Measurements from ENCODE around the gene FNDC3B.
"Not testable (repeated sequence)": the region's sequence is repeated elsewhere in the genome, so short reads cannot be mapped to it uniquely, and the experiment has no call there.

The FNDC3B gene

DNA sequence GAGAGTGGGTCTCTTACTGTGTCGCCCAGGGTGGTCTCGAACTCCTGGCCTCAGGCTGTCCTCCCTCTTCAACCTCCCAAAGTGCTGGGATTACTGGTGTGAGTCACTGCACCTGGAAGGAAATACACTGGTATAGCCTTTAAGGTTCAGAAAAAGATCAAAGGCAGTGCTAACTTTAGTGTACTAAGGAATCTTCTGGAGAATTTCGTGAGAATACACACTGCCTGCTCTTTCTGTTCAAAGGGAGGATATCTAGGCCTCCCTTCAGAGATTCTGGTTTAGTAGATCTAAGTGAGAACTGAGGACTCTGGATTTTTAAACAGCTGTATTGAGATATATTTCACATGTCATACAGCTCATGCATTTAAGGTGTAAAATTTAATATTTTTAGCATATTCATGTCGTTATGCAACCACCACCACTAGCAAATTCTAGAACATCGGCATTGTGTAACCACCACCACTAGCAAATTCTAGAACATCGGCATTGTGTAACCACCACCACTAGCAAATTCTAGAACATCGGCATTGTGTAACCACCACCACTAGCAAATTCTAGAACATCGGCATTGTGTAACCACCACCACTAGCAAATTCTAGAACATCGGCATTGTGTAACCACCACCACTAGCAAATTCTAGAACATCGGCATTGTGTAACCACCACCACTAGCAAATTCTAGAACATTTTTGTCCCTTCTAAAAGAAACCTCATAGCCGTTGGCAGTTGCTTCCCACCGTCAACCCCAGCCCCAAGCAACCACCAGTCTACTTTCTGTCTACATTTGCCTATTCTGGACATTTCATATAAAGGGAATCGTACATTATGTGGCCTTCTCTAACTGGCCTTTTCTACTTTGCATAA lies 54.4 kb downstream of the FNDC3B start:
- not testable (repeated sequence) for DNase-seq (ENCODE audit: low read depth in 2 of 2)

DNA sequence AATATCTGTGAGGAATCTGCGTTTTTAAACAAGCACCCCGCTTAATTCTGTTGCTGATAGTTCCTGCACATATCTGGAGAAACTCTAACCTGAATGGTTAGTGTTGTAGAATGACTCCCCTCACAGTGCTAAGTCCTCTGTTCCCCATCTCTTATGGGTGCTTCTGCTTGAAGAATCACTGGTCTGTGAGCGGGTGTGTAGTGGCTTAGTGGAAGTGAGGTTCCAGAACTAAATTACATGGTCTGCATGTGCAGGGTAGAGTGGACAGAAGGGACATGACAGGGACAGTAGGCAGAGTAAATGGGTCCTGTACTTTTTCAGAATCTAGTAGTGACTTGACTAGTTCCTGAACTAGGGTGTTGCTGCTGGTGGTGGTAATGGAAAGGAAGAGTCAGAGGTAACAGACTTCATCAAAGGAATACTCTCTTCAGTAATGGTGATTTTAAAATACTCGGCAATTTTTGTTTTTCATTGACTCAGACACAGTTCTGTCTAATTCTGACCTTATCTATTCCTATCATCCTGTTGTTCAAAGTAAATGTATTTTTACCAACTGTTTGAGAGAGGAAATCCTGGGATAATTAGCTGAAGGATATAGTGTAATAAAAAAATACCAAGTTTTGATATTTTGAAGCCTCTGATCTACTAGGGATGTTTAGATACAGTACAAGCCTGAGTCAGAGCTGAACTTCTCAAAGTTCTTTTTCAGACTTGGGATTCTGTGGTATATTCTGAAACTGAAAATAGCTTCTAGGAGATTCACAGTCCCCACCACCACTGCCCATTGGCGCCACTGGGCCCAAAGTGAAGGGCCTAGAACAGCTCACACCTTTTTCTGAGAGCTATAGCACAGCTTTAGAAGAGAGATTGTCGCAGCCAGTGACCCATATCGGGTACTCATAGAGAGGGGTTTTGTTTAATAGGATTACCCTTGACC lies 55.5 kb downstream of the FNDC3B start:
- DNase-seq (ENCODE audit: low read depth in 2 of 2), result no peak

DNA sequence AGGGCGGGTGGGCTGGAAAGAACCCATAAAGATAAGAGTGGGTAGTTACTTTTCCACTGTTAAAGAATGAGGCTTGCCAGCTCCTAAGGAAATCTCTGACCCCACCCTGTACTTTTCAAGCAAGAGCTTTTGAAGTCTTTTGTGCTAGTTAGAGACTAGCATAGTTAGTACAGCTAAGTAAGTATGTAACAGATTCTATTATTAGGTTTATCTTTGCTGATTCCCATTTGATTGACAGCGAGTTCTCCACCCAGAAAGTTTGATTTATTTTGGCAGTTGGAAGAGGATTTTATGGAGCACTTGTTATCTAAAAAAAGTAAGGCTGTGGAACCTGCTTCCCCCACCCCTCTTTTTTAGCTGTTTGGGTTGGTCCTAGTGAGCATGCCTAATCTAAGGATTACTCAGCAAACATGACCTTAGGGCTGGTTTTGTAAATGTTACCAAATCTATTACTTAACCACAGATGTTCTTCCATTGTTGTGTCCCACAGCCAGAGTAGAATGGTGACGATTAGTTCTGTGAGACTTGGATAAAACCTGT lies 57.6 kb downstream of the FNDC3B start:
- DNase-seq (ENCODE audit: low read depth in 2 of 2), result no peak

DNA sequence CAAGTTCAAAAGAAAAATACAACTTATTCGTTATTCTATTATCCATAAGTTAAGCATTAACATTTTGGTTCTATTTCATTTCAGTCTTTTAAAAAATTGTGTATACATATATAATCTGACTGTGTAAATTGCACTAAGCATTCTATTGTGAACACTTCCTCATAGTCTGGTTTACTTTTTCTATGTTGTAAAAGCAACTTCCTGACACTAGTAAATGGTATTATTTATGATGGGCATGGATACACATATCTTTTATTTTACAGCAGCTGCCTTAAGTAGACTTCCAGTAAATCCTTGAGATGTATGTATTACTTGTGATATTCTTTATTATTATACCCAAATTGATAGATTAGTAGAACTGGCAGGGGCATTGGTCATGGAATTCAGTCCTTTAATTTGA lies 58.2 kb downstream of the FNDC3B start:
- no peak for DNase-seq (ENCODE audit: low read depth in 2 of 2)

DNA sequence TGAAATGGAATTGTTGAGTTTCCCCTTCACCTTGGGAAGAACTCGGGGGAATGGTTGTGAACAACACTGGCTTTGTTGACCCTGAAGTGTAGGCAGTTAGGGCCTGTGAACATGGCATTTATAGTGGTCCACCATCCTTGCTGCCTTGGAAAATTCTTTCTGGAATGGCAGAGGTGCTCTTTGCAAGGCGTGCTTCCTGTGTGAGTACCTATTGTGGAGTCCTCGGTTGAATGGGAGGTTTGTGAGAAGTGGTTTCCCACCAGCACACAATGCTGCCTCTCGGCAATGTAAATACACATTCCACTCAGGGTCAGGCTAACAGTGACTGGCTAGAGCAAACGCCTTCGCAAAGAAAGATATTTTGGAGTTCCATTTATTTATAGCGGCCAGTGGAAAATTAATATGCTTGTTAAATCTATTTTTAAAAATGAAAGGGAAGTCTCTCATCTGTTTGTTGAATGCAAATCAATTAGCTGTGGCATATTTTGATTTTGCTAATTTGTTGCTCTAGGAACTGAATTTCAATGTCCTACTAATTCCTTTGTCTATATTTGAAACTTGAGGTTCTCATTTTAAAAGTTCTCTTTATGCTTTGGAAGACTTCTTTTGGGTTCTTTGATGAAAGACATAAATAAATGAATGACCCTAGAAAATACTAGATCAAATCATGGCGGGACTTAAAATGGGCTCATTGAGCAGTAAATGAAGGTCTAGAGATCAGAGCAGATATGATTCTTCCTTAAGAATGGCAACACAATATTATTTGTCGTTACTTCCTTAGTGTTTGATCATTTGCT lies 59.5 kb downstream of the FNDC3B start:
- DNase-seq (ENCODE audit: low read depth in 2 of 2), result no peak

DNA sequence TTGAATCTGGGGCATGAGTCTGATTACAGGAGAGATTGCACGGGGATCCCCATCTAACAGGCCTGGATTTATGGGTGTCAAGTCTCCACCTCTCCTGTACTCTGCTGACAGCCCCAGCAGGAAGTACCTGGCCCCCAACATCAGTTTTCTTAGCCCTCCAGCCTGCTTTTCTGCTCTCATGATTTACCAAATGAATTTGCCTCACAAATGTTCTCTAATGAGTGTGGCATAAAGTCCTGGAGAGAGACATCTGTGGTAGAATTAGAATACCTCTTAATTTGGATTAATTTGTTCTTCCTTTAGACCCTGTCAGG lies 60.1 kb downstream of the FNDC3B start:
- DNase-seq (ENCODE audit: low read depth in 2 of 2), result no peak

DNA sequence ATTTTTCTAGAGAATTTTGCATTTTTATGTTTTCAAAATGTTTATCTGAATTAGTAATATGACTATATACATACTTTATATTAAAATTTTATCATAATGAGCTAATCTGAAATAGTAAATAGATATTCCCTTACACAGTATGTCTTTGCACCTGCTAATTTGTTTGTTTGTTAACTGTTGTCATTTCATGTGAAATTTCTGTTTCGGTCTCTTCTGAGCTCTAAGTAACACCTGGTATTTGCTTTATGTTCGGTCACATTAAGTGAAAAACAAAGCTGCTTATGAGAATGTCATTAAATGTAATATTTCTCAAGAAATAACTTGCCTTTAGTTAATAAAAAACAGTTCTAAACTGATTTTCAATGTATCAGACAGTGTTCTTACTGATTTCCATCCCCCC lies 61.1 kb downstream of the FNDC3B start:
- DNase-seq (ENCODE audit: low read depth in 2 of 2), result no peak

DNA sequence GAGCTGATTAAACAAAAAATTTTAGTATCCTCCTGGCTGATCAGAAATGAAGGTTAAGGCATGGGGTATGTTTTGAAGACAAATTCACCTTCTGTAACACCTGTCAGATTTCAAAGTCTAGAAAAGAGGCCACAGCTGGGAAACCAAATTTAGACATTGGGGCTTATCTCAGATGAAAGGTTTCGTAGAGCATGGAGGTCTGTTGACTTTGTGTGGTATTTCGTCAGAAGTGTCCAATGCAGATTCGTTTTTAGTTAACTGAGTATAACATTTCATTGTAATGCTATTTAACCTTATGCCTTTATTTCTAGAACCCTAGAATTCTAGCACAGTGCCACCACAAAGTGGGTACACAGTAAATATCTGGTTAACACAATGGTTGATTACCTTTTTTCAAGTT lies 61.7 kb downstream of the FNDC3B start:
- DNase-seq (ENCODE audit: low read depth in 2 of 2), result no peak

DNA sequence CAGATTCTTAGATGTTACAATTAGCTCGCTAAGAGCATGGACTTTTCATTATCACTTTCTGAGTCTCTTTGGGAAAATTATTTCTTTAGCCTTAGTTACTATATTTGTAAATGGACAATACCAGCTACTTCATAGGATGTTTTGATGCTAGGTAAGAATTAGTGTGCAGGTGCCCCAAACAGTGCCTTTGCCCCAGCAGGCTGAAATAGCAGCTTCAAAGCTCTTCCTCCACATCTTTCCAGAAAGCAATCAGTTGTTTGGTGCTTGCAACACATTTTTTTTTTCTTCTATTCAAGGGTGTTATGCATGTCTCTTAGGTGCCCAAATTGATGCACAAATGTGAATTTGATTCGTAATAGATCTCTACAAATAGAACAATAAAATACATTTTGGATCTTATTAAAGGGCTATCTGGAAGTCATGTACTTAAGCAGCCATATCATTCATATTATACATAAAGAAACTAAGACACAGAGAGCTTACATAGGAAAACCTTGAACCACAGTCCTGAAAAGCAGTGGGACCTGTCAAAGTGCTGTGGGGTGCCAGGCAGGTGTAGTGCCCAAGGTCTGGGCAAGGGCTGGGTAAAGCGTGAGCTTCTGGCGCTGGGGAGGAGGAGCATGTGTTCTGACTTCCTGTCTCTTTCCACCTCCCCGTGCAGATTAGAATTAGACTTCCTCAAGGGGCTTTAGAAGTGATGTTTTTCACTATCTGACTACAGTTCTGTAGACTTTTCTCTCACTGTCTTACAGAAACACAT lies 62.9 kb downstream of the FNDC3B start:
- DNase-seq (ENCODE audit: low read depth in 2 of 2), result peak; percentile 7 to 27

DNA sequence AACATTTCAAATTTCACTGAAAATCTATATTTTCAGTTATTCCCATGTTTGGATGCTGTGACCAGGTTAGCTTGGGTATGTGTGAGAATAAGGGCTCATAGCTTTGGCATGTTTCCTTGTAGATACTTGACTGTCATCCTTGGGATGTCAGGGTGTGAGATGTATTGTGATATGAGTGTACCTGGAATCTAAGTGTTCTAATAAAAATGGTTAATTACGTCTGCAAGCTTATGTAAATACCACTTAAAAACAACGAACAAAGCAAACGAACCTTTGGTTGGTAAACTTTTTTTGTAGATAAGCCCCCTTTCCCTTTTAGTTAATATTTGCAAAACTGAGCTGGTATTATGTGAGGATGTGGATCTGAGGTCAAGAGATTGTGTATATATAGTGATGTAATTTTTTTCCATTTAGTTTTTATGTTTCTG lies 63.5 kb downstream of the FNDC3B start:
- no peak for DNase-seq (ENCODE audit: low read depth in 2 of 2)

DNA sequence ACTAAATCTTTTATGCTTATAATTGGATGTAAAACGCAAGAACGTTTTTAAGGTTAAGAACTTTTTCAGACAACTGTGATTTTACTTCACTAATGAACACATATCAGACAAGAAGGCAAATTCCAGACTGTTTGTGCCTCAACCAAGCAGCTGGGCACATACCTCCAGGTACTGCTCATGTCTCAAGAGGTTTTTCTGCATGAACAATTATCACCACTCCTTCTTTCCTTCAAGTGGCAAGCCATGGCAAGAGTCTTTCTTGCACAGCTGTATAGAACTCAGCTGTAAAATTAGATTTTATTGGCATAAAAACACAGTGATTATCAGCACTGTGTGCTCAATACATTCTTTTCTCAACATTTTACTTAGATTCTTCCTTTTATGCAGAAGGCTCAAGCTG lies 64.3 kb downstream of the FNDC3B start:
- no peak for DNase-seq (ENCODE audit: low read depth in 2 of 2)

DNA sequence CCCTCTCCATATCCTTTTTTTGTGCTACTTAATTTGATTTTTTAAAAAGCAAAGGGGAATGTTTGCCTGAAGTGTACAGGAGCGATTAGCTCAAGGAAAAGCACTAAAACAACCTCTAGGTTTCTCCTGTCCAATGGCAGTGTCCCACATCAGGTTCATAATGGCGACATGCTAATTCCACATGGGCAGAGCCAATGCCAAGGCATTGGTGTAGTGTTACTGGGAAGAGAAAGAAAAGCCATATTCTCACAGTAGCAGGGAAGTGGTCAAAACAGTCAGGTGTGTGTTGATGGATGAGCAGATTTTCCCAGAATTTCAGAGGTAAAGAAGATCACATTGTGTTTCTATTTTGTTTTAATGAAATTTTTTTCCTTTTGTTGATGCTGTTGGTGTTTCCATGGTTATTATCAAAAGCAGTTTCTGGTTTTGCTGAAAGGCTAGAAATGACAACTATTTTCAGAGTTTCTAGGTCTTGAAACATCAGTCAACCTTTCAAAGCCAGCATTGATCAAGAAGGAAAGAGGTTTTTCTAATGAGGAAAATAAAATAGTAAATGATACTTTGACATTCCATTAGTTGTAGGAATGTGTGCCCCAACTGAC lies 65.2 kb downstream of the FNDC3B start:
- DNase-seq (ENCODE audit: low read depth in 2 of 2), result no peak

DNA sequence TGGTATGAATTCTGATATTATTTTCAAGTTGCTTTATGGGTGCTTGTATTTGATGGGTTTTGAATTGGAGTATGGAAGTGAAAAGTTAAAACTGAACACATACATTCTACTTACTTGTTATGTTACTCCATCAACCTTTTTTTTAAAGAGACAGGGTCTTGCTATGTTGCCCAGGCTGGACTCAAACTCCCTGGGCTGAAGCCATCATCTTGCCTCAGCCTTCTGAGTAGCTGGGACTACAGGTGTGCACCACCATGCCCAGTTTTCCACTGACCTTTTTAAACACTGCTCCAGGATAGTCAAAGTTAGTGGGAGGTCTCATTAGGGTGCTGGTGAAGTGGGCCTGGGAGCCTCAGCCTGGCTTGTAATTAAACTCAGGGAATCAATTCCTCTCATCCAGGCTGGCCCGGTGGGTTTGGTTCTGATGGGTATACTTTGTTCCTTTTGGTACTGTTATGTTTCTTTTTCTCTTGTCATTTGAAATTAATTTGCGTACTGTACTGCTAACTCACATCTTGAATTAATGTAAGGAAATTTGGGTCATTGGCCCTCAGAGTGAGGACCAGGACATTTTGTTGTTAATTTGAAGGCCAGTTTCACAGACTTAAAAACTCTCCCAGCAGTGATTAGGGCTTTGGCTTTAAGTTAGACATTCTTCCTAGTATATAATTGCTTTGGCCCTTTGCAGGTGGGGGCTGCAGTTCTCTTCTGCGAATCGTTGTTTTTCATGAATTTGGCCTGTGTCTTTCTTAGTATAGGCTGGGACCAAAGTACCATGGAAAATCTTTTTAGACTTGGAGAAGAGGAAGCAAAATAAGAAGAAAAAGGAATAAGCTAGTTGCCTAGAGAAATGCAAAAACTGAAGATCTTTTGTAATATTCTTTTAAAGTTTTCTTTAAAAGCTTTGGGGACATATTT lies 66.9 kb downstream of the FNDC3B start:
- DNase-seq (ENCODE audit: low read depth in 2 of 2), result no peak

DNA sequence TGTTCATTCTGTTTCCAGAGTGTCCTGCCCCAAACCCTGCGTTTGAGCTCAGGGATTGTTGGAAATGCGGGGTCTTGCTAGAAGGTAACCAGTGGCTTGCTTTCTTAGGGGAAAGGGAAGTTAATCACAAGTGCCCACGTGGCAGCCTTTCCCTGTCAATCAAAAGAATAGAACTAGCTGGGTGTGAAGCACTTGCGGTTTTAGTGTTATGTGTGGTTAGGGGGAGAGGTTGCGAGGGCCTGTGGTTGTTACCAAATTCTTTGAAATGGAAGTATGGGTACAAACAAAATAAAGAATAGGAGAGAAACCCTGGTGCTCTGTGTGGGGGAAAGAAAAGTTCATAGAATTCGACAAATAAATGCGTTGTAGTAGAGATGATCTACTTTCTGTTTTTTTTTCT lies 67.6 kb downstream of the FNDC3B start:
- DNase-seq (ENCODE audit: low read depth in 2 of 2), result peak in 1 of 2 donors; percentile 50

DNA sequence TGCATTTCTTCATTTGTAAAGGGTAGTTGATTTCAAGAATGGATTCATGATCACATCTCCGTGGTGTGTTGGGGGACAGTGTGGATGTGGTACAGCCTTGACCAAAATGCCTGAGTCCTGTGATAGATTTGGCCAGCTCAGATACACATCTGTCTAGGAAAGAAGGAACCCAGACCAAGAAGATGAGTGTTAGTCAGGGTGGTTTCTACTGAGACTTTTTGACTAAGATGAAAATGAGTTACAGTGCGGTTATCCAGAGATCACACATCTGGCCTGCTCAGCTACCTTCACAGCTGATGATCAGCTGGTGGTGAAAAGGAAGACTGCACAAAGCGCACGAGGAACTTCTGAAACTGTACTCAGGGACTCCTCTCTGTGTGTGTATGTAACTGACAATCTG lies 68.0 kb downstream of the FNDC3B start:
- peak in 1 of 2 donors; percentile 18 for DNase-seq (ENCODE audit: low read depth in 2 of 2)

DNA sequence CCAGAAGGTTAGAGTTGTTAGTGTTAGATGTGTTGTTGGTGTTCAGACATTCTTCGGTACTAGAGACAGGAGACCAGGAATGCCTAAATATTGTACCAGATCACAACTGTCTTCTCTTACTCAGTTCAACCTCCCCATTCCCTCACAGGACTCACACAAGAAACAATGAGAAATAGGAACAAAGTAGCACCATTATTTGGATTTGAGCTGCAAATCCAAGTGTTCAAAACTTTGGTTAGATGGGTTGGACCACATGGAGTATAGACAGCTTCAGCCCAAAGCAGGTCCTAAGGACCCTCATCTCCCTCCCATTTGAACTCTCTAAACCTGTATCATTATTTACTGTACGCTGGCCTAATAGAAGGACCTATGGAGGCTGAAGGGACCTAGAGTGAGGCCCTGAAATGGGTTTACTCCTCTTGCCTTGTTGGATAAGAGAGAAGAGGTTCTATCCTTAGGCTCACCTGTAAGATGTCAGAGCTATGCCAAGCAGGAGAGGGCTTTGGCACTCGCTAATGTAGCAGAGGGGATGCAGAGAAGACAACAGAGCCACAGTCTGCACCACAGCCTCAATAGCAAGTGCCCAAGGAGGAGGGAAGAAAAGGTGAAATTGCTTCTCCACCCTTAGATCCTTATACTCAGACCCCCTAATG lies 70.9 kb downstream of the FNDC3B start:
- no peak for DNase-seq (ENCODE audit: low read depth in 2 of 2)

DNA sequence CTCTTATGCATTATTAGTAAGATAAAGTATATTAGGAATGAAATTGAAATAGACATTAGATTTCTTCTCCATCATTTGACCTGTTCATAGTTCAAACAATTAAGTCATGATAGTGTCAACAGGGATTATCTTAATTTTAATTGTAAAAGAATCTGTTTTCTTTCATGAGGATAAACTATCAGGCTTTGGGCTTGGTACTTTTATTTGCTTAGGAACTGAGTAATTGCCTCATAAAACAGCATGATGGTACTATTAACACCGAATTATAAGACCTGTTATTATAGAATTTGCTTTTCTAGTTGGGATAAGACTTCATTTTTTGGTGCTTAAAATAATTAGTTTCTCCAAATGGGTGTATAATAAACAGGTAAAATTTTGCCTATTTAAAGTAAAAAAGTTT lies 71.8 kb downstream of the FNDC3B start:
- no peak for DNase-seq (ENCODE audit: low read depth in 2 of 2)

DNA sequence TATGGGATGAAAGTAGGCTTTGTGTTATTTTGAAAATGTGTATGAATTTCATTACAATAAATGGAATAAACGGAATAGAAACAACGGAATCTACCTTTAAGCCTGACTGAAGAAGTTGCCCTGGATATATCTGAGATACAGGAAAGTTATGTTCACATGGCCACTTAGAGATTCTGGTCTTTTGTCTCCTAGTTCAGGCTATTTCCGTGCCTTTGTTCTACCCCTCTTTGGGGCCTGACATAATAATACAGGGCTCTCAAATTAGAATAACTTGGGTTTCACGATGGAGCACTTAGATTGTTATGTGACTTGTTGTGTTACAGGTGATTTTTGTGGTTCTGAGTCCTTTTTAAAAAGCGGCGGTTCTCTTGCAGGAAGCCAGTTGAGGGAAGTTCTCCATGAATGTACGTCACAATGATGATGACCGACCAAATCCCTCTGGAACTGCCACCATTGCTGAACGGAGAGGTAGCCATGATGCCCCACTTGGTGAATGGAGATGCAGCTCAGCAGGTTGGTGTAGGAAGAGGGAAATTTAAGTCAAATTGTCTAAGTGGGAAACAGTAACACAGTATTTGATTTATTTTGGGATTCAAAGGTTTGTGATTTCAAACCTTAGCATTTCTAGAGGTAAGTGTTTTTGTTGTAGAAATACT lies 72.8 kb downstream of the FNDC3B start:
- DNase-seq (ENCODE audit: low read depth in 2 of 2), result no peak

DNA sequence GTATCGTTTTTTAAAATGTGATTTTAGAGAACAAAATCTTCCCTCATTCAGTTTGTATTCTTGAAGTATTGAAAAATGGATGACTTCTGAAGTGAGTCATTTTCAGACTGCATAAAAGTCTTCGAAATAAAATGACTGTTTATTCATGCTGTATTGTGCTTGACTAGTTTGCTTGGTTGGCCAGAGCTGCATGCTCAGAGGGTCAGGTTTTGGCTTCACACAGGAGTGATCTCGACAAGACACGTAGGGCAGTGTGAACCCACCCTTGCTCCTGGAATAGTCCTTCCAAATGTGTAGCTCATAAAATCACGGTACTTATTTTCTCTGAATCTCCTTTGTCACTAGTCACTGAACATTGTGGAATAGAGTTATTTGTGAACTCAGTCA lies 73.3 kb downstream of the FNDC3B start:
- no peak for DNase-seq (ENCODE audit: low read depth in 2 of 2)

All from stimulated activated CD4-positive, alpha-beta T cell treated with anti-CD3 and anti-CD28 coated beads, Interleukin-1b, Interleukin-23, amount 100 ng/mL, for 4 hours (primary cell).